HepG2 (cell line): ENCODE results near the gene GLCE. TPM values are rescaled to one million over a fixed set of nuclear protein-coding genes. Genes with fewer than 3 reads are reported as not detected.

ENCODE experiments used
- BHLHE40 ChIP-seq: IDR thresholded peaks from 2 replicates; pipeline ENCODE4 v1.6.1; 2011; ENCODE audit warnings: low read length, improper control_type of control experiment
- BORCS8-MEF2B ChIP-seq: sonication (generic); formaldehyde crosslinking; IDR thresholded peaks from 2 replicates; pipeline ENCODE4 v1.8.0; 2022; ENCODE audit warnings: mild to moderate bottlenecking, missing genetic modification reagents
- FLYWCH1 ChIP-seq: sonication (generic); formaldehyde crosslinking; IDR thresholded peaks from 2 replicates; pipeline ENCODE4 v1.8.1; 2023; ENCODE audit warnings: mild to moderate bottlenecking, missing genetic modification reagents
- FOSL2 ChIP-seq: sonication (generic); formaldehyde crosslinking; IDR thresholded peaks from 2 replicates; pipeline ENCODE4 v1.4.0; 2020; ENCODE audit warnings: missing genetic modification reagents
- GTF3A ChIP-seq: sonication (generic); formaldehyde crosslinking; conservative IDR thresholded peaks from 2 replicates; pipeline ENCODE4 v1.4.0; 2020; ENCODE audit warnings: mild to moderate bottlenecking, missing genetic modification reagents
- NCOR1 ChIP-seq: fragments of 200-600 bp; sonication (generic); IDR thresholded peaks from 2 replicates; pipeline ENCODE4 v1.7.0; 2017; ENCODE audit warnings: antibody characterized with exemption, low read length, borderline replicate concordance
- RAD21 ChIP-seq: fragments of 450-650 bp; formaldehyde crosslinking; IDR thresholded peaks from 2 replicates; pipeline ENCODE4 v1.5.0; 2020; ENCODE audit warnings: mild to moderate bottlenecking
- SALL1 ChIP-seq: sonication (generic); formaldehyde crosslinking; IDR thresholded peaks from 2 replicates; pipeline ENCODE4 v1.8.0; 2022; ENCODE audit warnings: mild to moderate bottlenecking, missing genetic modification reagents
- SAP130 ChIP-seq: IDR thresholded peaks from 2 replicates; pipeline ENCODE4 v1.6.1; 2016; ENCODE audit warnings: low read depth
- SOX5 ChIP-seq: IDR thresholded peaks from 2 replicates; pipeline ENCODE4 v1.6.1; 2016; ENCODE audit warnings: borderline replicate concordance
- SRSF4 ChIP-seq: fragments of 200-400 bp; formaldehyde crosslinking; IDR thresholded peaks from one replicate; pipeline ENCODE4 v1.6.1; 2018; ENCODE audit warnings: mild to moderate bottlenecking, low read depth, low read length, moderate library complexity; ENCODE audit not compliant: poor library complexity, severe bottlenecking
- ZFP1 ChIP-seq: IDR thresholded peaks from 2 replicates; pipeline ENCODE4 v1.6.1; 2016
- ZNF263 ChIP-seq: sonication (generic); formaldehyde crosslinking; IDR thresholded peaks from 2 replicates; pipeline ENCODE4 v1.4.0; 2020; ENCODE audit warnings: missing genetic modification reagents
- ZNF33B ChIP-seq: sonication (generic); formaldehyde crosslinking; IDR thresholded peaks from 2 replicates; pipeline ENCODE4 v1.5.1; 2020; ENCODE audit warnings: mild to moderate bottlenecking, missing genetic modification reagents
- ZNF644 ChIP-seq: IDR thresholded peaks from 2 replicates; pipeline ENCODE4 v1.6.1; 2016; ENCODE audit warnings: low read depth
- polyA plus RNA-seq, 8 experiments: library from polyadenylated mRNA; depleted of rRNA in 3 of 8; stranded (reverse) in 7 of 8; unstranded in 1 of 8; fragments of >200 nt; fragmentation: Illumina TruSeq in 4 of 8; extraction: Trizol in 4 of 8; gene quantifications; 2 replicates each; pipeline versions ENCODE4 v1.2.1 to v1.2.3, GENCODE V29; 2011 to 2016; ENCODE audit warnings: low read depth in 4 of 8, missing spikeins in 1 of 8, mixed read lengths in 1 of 8; ENCODE audit not compliant: insufficient read depth in 1 of 8
- total RNA-seq, 5 experiments: library from RNA; depleted of rRNA; stranded (reverse); fragments of >200 nt; fragmentation: Illumina TruSeq; extraction: Trizol; gene quantifications; 2 replicates each; pipeline ENCODE4 v1.2.3, GENCODE V29; 2016; ENCODE audit warnings: low read depth in 1 of 5
- TF ChIP-seq, protein P1 (sequence below): sonication (generic); formaldehyde crosslinking; IDR thresholded peaks from 2 replicates; pipeline ENCODE4 v1.8.0; 2022; ENCODE audit warnings: missing genetic modification reagents, mild to moderate bottlenecking, inconsistent platforms, borderline replicate concordance
- TF ChIP-seq, protein P2 (sequence below): IDR thresholded peaks from 2 replicates; pipeline ENCODE4 v1.4.0; 2020; ENCODE audit warnings: mild to moderate bottlenecking, missing genetic modification reagents
- TF ChIP-seq, protein P3 (sequence below): sonication (generic); formaldehyde crosslinking; conservative IDR thresholded peaks from 2 replicates; pipeline ENCODE4 v1.4.0; 2020; ENCODE audit warnings: missing genetic modification reagents
- TF ChIP-seq, protein P4 (sequence below): sonication (generic); formaldehyde crosslinking; IDR thresholded peaks from 2 replicates; pipeline ENCODE4 v1.4.0; 2020; ENCODE audit warnings: missing genetic modification reagents
- TF ChIP-seq, protein P5 (sequence below): sonication (generic); formaldehyde crosslinking; IDR thresholded peaks from 2 replicates; pipeline ENCODE4 v1.4.0; 2020; ENCODE audit warnings: missing genetic modification reagents

Gene GLCE
- total and polyA plus RNA-seq, 2 of the 13 experiments (the other 11 are each of a cell fraction or from before 2014, with no cell fraction given), result 12.9 to 23.4 TPM

DNA sequence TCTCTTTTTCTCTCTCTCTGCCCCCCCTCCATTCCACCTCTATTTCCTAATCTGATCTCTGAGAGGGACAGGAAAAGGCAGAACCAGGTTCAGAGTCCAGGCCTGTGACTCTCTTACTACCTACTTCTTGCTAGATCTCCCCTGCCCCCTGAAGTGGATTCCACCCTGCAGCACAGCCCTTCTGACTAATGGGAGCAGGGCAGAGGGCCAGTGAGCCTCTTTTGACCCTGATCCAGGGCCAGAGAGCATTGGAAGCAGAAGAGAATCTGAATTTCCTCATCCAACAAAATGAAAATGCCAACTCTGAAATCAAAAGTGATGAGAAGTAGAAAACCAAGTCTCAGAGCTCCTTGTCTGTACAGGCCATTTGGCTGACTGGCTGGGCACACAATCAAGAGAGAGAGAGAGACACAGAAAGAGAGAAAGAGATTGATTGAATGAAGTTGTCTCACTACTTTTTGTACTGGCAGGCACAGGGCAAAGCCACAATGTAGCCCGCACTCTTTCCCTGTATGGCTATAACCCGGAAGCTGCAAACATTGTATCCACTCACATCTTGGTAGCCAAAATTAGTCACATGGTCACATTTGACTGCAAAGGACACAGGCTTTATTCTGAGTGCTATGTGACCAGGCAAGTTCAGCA, 31.6 kb upstream of the GLCE start (continued):
- TF ChIP-seq, protein P1, sequence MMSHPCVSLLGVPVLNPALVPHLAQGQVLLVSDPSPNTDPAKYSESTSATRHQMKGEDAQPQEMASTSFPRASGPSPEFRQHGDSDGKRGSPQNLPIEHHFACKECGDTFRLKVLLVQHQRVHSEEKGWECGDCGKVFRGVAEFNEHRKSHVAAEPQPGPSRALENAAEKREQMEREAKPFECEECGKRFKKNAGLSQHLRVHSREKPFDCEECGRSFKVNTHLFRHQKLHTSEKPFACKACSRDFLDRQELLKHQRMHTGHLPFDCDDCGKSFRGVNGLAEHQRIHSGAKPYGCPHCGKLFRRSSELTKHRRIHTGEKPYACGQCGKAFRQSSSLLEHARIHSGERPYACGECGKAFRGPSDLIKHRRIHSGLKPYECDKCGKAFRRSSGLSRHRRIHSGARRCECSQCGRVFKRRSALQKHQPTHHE (CRISPR knock-in tag), result no peak
- no peak for TF ChIP-seq BHLHE40
- no peak for TF ChIP-seq ZNF644 (CRISPR knock-in tag)
- TF ChIP-seq GTF3A (CRISPR knock-in tag), result no peak
- TF ChIP-seq FOSL2 (CRISPR knock-in tag), result peak; percentile 13; the same call in 1 of the 2 replicates
- 0 out of 2 replicates have a peak, but pooled peaks have one; percentile 31 for TF ChIP-seq NCOR1
- TF ChIP-seq ZFP1 (CRISPR knock-in tag), result no peak
- TF ChIP-seq, protein P2, sequence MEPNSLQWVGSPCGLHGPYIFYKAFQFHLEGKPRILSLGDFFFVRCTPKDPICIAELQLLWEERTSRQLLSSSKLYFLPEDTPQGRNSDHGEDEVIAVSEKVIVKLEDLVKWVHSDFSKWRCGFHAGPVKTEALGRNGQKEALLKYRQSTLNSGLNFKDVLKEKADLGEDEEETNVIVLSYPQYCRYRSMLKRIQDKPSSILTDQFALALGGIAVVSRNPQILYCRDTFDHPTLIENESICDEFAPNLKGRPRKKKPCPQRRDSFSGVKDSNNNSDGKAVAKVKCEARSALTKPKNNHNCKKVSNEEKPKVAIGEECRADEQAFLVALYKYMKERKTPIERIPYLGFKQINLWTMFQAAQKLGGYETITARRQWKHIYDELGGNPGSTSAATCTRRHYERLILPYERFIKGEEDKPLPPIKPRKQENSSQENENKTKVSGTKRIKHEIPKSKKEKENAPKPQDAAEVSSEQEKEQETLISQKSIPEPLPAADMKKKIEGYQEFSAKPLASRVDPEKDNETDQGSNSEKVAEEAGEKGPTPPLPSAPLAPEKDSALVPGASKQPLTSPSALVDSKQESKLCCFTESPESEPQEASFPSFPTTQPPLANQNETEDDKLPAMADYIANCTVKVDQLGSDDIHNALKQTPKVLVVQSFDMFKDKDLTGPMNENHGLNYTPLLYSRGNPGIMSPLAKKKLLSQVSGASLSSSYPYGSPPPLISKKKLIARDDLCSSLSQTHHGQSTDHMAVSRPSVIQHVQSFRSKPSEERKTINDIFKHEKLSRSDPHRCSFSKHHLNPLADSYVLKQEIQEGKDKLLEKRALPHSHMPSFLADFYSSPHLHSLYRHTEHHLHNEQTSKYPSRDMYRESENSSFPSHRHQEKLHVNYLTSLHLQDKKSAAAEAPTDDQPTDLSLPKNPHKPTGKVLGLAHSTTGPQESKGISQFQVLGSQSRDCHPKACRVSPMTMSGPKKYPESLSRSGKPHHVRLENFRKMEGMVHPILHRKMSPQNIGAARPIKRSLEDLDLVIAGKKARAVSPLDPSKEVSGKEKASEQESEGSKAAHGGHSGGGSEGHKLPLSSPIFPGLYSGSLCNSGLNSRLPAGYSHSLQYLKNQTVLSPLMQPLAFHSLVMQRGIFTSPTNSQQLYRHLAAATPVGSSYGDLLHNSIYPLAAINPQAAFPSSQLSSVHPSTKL (CRISPR knock-in tag), result no peak
- no peak for TF ChIP-seq SAP130 (CRISPR knock-in tag)
- TF ChIP-seq, protein P3, sequence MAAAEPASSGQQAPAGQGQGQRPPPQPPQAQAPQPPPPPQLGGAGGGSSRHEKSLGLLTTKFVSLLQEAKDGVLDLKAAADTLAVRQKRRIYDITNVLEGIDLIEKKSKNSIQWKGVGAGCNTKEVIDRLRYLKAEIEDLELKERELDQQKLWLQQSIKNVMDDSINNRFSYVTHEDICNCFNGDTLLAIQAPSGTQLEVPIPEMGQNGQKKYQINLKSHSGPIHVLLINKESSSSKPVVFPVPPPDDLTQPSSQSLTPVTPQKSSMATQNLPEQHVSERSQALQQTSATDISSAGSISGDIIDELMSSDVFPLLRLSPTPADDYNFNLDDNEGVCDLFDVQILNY, result no peak
- TF ChIP-seq SRSF4, result no peak
- no peak for TF ChIP-seq RAD21 (CRISPR knock-in tag)
- TF ChIP-seq ZNF33B, result no peak
- TF ChIP-seq FLYWCH1, result no peak
- no peak for TF ChIP-seq BORCS8-MEF2B
- TF ChIP-seq, protein P4, sequence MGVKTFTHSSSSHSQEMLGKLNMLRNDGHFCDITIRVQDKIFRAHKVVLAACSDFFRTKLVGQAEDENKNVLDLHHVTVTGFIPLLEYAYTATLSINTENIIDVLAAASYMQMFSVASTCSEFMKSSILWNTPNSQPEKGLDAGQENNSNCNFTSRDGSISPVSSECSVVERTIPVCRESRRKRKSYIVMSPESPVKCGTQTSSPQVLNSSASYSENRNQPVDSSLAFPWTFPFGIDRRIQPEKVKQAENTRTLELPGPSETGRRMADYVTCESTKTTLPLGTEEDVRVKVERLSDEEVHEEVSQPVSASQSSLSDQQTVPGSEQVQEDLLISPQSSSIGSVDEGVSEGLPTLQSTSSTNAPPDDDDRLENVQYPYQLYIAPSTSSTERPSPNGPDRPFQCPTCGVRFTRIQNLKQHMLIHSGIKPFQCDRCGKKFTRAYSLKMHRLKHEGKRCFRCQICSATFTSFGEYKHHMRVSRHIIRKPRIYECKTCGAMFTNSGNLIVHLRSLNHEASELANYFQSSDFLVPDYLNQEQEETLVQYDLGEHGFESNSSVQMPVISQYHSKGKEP (CRISPR knock-in tag), result no peak
- TF ChIP-seq SOX5 (CRISPR knock-in tag), result no peak
- TF ChIP-seq, protein P5, sequence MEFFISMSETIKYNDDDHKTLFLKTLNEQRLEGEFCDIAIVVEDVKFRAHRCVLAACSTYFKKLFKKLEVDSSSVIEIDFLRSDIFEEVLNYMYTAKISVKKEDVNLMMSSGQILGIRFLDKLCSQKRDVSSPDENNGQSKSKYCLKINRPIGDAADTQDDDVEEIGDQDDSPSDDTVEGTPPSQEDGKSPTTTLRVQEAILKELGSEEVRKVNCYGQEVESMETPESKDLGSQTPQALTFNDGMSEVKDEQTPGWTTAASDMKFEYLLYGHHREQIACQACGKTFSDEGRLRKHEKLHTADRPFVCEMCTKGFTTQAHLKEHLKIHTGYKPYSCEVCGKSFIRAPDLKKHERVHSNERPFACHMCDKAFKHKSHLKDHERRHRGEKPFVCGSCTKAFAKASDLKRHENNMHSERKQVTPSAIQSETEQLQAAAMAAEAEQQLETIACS, result no peak
- TF ChIP-seq SALL1 (CRISPR knock-in tag), result peak; percentile 43; the same call in 1 of the 2 replicates
- TF ChIP-seq ZNF263 (CRISPR knock-in tag), result no peak
